LNCAP (cell line): ENCODE data around the gene VWA5B1.

Source experiments
- CTCF ChIP-seq: fragments of 450-650 bp; IDR thresholded peaks from 2 replicates; pipeline ENCODE4 v1.5.1; 2017; ENCODE audit warnings: mild to moderate bottlenecking

Gene VWA5B1

GRCh38 chr1:20327467-20327866 is 36.8 kb downstream of the VWA5B1 start:
- no peak for TF ChIP-seq CTCF

GRCh38 chr1:20328201-20328600 is 37.5 kb downstream of the VWA5B1 start:
- TF ChIP-seq CTCF: no peak

DNA sequence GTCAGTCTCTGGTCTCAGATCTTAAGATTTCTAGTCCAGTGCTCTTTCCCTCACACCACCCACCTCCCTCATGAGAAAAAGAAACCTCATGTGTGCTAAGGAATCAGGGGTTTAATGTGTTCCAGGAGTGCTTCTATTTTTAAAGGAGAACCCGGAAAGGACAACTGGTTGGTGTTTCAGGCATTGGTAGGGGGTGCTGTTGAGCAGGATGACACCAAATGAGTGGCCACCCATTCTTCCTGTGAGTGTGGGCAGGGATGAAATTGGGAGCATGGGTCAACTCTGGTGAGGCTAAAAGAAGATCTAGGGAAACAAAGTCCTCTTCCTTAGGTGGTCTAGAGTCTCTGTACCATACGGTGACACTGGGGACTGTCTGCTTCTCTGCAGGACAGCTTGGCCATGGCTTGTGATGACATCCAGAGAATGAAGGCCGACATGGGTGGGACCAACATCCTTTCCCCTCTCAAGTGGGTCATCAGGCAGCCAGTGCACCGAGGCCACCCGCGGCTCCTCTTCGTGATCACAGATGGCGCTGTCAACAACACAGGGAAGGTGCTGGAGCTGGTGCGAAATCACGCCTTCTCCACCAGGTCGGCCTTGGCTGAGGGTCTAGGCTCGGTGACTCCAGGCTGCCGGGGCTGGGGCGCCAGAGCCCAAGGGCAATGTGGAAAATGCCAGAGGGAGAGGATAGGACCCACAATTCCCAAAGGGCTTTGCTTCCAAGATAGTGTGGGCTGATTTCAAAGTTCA is 39.3 kb downstream of the VWA5B1 start:
- no peak; the same call in 1 of the 2 replicates for TF ChIP-seq CTCF

GRCh38 chr1:20334103-20334502 is 43.4 kb downstream of the VWA5B1 start:
- no peak for TF ChIP-seq CTCF

DNA sequence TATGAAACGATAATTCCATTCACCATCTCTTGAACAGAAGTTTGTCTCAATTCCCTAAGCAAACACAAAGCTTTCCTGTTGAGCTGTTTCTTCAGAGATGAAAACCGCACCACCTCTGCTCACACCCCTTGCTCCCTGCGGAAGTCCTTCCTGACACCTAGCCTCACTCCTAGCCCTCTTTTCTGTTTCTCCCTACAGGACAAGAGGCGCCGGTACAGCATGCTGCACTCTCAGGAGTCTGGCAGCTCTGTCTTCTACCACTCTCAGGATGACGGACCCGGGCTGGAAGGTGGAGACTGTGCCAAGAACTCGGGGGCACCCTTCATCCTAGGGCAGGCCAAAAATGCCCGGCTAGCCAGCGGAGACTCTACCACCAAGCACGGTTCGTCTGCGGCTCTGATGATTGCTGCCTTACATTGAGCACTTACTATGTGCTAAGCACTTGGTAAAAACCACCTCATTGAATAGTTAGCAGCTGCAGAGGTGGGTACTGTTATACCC is 45.5 kb downstream of the VWA5B1 start:
- TF ChIP-seq CTCF: no peak

GRCh38 chr1:20337581-20337980 is 46.9 kb downstream of the VWA5B1 start:
- TF ChIP-seq CTCF: no peak

DNA sequence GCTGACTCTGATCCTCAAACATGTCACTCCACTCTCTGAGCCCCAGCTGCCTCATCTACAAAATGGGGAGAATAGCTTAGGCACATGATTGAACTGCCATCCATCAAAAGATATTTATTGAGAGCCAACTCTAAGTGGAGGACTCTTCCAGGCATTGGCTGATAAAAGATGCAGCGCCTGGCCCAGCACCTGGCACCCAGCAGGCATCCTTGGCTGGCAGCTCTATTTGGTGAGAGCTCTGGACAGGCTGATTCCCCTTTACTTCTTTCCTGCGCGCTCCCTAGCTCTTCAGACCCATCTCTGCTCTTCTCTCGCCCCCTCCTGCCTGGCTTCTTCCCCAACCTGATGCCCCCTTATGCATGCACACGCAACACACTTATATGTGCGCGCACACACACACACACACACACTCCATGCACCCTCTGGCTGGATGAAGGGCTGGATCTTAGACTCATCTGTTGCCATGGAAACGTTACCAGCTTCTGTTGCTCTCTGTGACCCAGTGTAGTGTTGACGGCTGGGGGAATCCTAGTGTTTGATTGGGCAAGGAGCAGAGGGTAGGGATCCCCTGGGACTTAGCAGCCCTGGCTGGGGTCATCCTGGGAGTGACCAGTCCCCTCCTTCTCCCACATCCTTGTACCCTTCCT is 49.3 kb downstream of the VWA5B1 start:
- TF ChIP-seq CTCF: no peak
